Breast epithelium (tissue), 3 donors: ENCODE measurements around the gene SHROOM3.

Source experiments
- CTCF ChIP-seq, 3 donors: fragments of 450-650 bp; IDR thresholded peaks; one replicate each; pipeline ENCODE4 v1.5.1; 2016 to 2017; ENCODE audit warnings: antibody characterized with exemption in 3 of 3, mild to moderate bottlenecking in 3 of 3, moderate library complexity in 3 of 3
- POLR2AphosphoS5 ChIP-seq, 3 donors: sonication (generic); formaldehyde crosslinking; IDR thresholded peaks; one replicate each; pipeline ENCODE4 v1.6.1; 2017; ENCODE audit warnings: antibody characterized with exemption in 3 of 3

- TF ChIP-seq CTCF (IDR thresholded peaks at IDR 0.05) (no peak), POLR2AphosphoS5 (IDR thresholded peaks at IDR 0.05) (no peak)
These were observed 252.9 kb downstream of the SHROOM3 start for GRCh38 chr4:76687746-76688448.
